PC-3 (cell line): Measurements from ENCODE around the gene NOTCH1.

ENCODE experiments used
- EZH2 ChIP-seq: fragments of 300-600 bp; sonication (generic); IDR thresholded peaks from one replicate; pipeline ENCODE4 v1.6.1; 2017; ENCODE audit warnings: antibody characterized with exemption, mild to moderate bottlenecking, low read length; ENCODE audit not compliant: unreplicated experiment
- EZH2phosphoT487 ChIP-seq: fragments of 300-600 bp; sonication (generic); IDR thresholded peaks from 2 replicates; pipeline ENCODE4 v1.6.1; 2018; ENCODE audit warnings: mild to moderate bottlenecking, antibody characterized with exemption, low read length, borderline replicate concordance
- TF ChIP-seq, protein P1 (sequence below): fragments of 300-600 bp; sonication (generic); conservative IDR thresholded peaks from 2 replicates; pipeline ENCODE4 v1.5.1; 2017; ENCODE audit warnings: antibody characterized with exemption, low read depth, mild to moderate bottlenecking, low read length

DNA sequence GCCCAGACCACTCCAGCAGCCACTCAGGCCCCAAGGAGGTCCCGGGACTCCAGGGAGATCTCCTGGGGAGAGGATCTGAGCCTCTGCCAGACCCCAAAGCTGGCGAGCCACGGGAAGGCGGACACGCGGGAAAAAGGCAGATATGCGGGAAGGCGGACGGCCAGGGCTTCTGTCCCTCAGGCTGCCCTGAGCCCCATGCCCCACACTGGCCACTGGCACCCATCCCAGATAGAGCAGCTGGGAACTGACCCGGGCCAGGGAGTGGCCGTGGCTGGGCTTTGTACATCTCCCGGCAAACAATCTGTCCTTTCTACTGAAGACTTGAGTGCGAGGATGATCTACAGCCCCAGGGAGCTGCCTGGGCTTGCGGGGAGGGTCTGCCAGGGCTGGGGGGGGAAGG is 21.1 kb upstream of the NOTCH1 start:
- TF ChIP-seq EZH2 (no peak), EZH2phosphoT487 (no peak)
- TF ChIP-seq, protein P1, sequence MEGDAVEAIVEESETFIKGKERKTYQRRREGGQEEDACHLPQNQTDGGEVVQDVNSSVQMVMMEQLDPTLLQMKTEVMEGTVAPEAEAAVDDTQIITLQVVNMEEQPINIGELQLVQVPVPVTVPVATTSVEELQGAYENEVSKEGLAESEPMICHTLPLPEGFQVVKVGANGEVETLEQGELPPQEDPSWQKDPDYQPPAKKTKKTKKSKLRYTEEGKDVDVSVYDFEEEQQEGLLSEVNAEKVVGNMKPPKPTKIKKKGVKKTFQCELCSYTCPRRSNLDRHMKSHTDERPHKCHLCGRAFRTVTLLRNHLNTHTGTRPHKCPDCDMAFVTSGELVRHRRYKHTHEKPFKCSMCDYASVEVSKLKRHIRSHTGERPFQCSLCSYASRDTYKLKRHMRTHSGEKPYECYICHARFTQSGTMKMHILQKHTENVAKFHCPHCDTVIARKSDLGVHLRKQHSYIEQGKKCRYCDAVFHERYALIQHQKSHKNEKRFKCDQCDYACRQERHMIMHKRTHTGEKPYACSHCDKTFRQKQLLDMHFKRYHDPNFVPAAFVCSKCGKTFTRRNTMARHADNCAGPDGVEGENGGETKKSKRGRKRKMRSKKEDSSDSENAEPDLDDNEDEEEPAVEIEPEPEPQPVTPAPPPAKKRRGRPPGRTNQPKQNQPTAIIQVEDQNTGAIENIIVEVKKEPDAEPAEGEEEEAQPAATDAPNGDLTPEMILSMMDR: no peak
